GM19023 (cell line): ENCODE measurements around the gene COQ8B.

Source experiments
- ATAC-seq: cut with Tn5 transposase; IDR thresholded peaks from one replicate; pipeline ENCODE4 v1.9.1; 2021; ENCODE audit warnings: mild to moderate bottlenecking, moderate library complexity; ENCODE audit not compliant: unreplicated experiment

COQ8B gene

GRCh38 chr19:40693150-40693788 is 23.4 kb downstream of the COQ8B start:
- ATAC-seq, result no peak

GRCh38 chr19:40692212-40692551 is 24.5 kb downstream of the COQ8B start:
- no peak for ATAC-seq

GRCh38 chr19:40691421-40692211 is 25.1 kb downstream of the COQ8B start:
- no peak for ATAC-seq

GRCh38 chr19:40690693-40691420 is 25.8 kb downstream of the COQ8B start:
- ATAC-seq, result peak; percentile 58

GRCh38 chr19:40690050-40690692 is 26.5 kb downstream of the COQ8B start, which contains the start of gene NUMBL:
NUMBL (minus strand) TSS chr19:40690651; CDS start chr19:40690483, 168 bp downstream.
- ATAC-seq, result peak; percentile 17

- no peak for ATAC-seq
Measured at GRCh38 chr19:40689339-40690049, 27.2 kb downstream of the COQ8B start.

GRCh38 chr19:40688987-40689338 is 27.7 kb downstream of the COQ8B start:
- no peak for ATAC-seq

- ATAC-seq, result no peak
Measured at GRCh38 chr19:40688309-40688708, 28.4 kb downstream of the COQ8B start.

GRCh38 chr19:40687525-40688016 is 29.1 kb downstream of the COQ8B start:
- no peak for ATAC-seq

- no peak for ATAC-seq
Measured at GRCh38 chr19:40686882-40687524, 29.7 kb downstream of the COQ8B start.

- no peak for ATAC-seq
Measured at GRCh38 chr19:40685563-40685962, 31.1 kb downstream of the COQ8B start.

- no peak for ATAC-seq
Measured at GRCh38 chr19:40685016-40685526, 31.6 kb downstream of the COQ8B start.

- no peak for ATAC-seq
Measured at GRCh38 chr19:40684280-40684679, 32.4 kb downstream of the COQ8B start.

- no peak for ATAC-seq
Measured at GRCh38 chr19:40683437-40683836, 33.2 kb downstream of the COQ8B start.

GRCh38 chr19:40682431-40682964 is 34.2 kb downstream of the COQ8B start:
- no peak for ATAC-seq

GRCh38 chr19:40681039-40681438 is 35.6 kb downstream of the COQ8B start:
- ATAC-seq, result no peak

GRCh38 chr19:40677156-40677555 is 39.5 kb downstream of the COQ8B start:
- no peak for ATAC-seq

GRCh38 chr19:40674291-40674690 is 42.4 kb downstream of the COQ8B start:
- no peak for ATAC-seq

- ATAC-seq, result no peak
Measured at GRCh38 chr19:40673397-40673796, 43.3 kb downstream of the COQ8B start.
